HepG2 (cell line): Measurements from ENCODE around the gene HRC. TPM values are rescaled to one million over a fixed set of nuclear protein-coding genes. Genes with fewer than 3 reads are reported as not detected.
A peak's percentile ranks its signal among the peaks of the same experiment; 100 is the strongest.

Experiments
- ATAC-seq: fragments of 200-7000 bp; cut with Tn5 transposase; 3 replicates; pipeline ENCODE4 v1.9.1; 2020; ENCODE audit warnings: mild to moderate bottlenecking, moderate library complexity
- BruUV-seq: library from RNA; stranded (reverse); fragments of 400-500 nt; replicated peaks from 2 replicates; lab custom pipeline; 2021; lab: Mats Ljungman, UMichigan
- CTCF ChIA-PET: fragments of 300-600 bp; formaldehyde crosslinking; extraction: SDS; loops from one replicate; lab custom pipeline; 2021; ENCODE audit warnings: low total read pairs, inconsistent platforms, low intra/inter-chr PET ratio; lab: Yijun Ruan, JAX
- POLR2A ChIA-PET: fragments of 350-600 bp; sonication (Branson Sonifier 250); formaldehyde crosslinking; loops from one replicate; lab custom pipeline; 2020; ENCODE audit warnings: antibody characterized with exemption, inconsistent platforms; lab: Yijun Ruan, JAX
- DNase-seq: peaks from one replicate; pipeline ENCODE4 v3.0.0-alpha.2; 2015; ENCODE audit warnings: low spot score
- FAIRE-seq: peaks from 3 replicates; lab custom pipeline; 2011; peaks lifted over from hg19 to GRCh38; lab: Jason Lieb, UNC
- H2AFZ ChIP-seq: one replicate; pipeline ENCODE4 v1.6.1; 2011; ENCODE audit warnings: low read length, inconsistent platforms
- H3K27ac ChIP-seq: fragments of 300-600 bp; 3 replicates; pipeline ENCODE4 v1.8.0; 2011; ENCODE audit warnings: mixed run types, mild to moderate bottlenecking, mixed read lengths, low read length, inconsistent platforms; ENCODE audit not compliant: insufficient read depth; ENCODE audit errors: extremely low read length
- H3K27me3 ChIP-seq, 2 experiments: fragments of 200-600 bp in 1 of 2; 2 replicates in 1 of 2; 3 replicates in 1 of 2; pipeline versions ENCODE4 v1.6.0 to v1.8.0; 2011; ENCODE audit warnings: low read length in 2 of 2, mild to moderate bottlenecking in 2 of 2, moderate library complexity in 2 of 2, inconsistent platforms in 1 of 2; ENCODE audit not compliant: insufficient read depth in 2 of 2, control insufficient read depth in 1 of 2
- H3K36me3 ChIP-seq, 2 experiments: fragments of 200-600 bp in 1 of 2; replicated peaks in 1 of 2; 2 replicates in 1 of 2; 3 replicates in 1 of 2; pipeline versions ENCODE4 v1.5.1 to v1.8.0; 2011; ENCODE audit warnings: low read length in 2 of 2, inconsistent platforms in 1 of 2; ENCODE audit not compliant: insufficient read depth in 2 of 2, control insufficient read depth in 1 of 2
- H3K4me1 ChIP-seq: 2 replicates; pipeline ENCODE4 v1.5.1; 2012; ENCODE audit warnings: low read length, inconsistent platforms; ENCODE audit not compliant: insufficient read depth
- H3K4me2 ChIP-seq: 2 replicates; pipeline ENCODE4 v1.6.0; 2011; ENCODE audit warnings: low read depth, low read length, inconsistent platforms
- H3K4me3 ChIP-seq, 3 experiments: fragments of 200-600 bp in 1 of 3; sonication (generic), shearing (Covaris generic) in 1 of 3; replicated peaks in 1 of 3; 2 replicates each; pipeline ENCODE4 v1.5.1; 2011 to 2016; ENCODE audit warnings: low read length in 3 of 3, inconsistent platforms in 2 of 3, low read depth in 2 of 3, mild to moderate bottlenecking in 2 of 3, control low read depth in 1 of 3, mixed read lengths in 1 of 3; ENCODE audit not compliant: insufficient read depth in 1 of 3
- H3K79me2 ChIP-seq: one replicate; pipeline ENCODE4 v1.6.1; 2011; ENCODE audit warnings: low read length, inconsistent platforms; ENCODE audit not compliant: insufficient read depth
- H3K9ac ChIP-seq: 2 replicates; pipeline ENCODE4 v1.6.0; 2011; ENCODE audit warnings: mild to moderate bottlenecking, low read depth, low read length, inconsistent platforms; ENCODE audit not compliant: insufficient read depth
- H3K9me3 ChIP-seq: 2 replicates; pipeline ENCODE4 v1.5.1; 2012; ENCODE audit warnings: mild to moderate bottlenecking, low read length
- H4K20me1 ChIP-seq: 2 replicates; pipeline ENCODE4 v1.6.0; 2011; ENCODE audit warnings: inconsistent platforms, mild to moderate bottlenecking, low read length, moderate library complexity; ENCODE audit not compliant: insufficient read depth
- CREB1 ChIP-seq, 2 experiments: fragments of 450-650 bp in 1 of 2; IDR thresholded peaks; 2 replicates each; pipeline ENCODE4 v1.6.1; 2016 to 2017; ENCODE audit warnings: control low read depth in 1 of 2, mild to moderate bottlenecking in 1 of 2, missing compliant biosample characterization in 1 of 2, missing genetic modification characterization in 1 of 2
- MLLT10 ChIP-seq: sonication (generic); formaldehyde crosslinking; IDR thresholded peaks from 2 replicates; pipeline ENCODE4 v1.4.0; 2020; ENCODE audit warnings: missing genetic modification reagents
- MTA3 ChIP-seq: sonication (generic); formaldehyde crosslinking; IDR thresholded peaks from 2 replicates; pipeline ENCODE4 v1.4.0; 2020; ENCODE audit warnings: missing genetic modification reagents
- RBM22 ChIP-seq: fragments of 200-400 bp; formaldehyde crosslinking; optimal IDR thresholded peaks from 2 replicates; pipeline ENCODE3; 2017; ENCODE audit warnings: mild to moderate bottlenecking, low read length, moderate library complexity
- TCF7 ChIP-seq: sonication (generic); IDR thresholded peaks from 2 replicates; pipeline ENCODE4 v1.6.1; 2016; ENCODE audit warnings: antibody characterized with exemption, low read depth
- TGIF2 ChIP-seq: IDR thresholded peaks from 2 replicates; pipeline ENCODE4 v1.6.1; 2016; ENCODE audit warnings: control low read depth, missing compliant biosample characterization
- ZFP36 ChIP-seq: fragments of 150-350 bp; IDR thresholded peaks from 2 replicates; pipeline ENCODE4 v1.6.1; 2018; ENCODE audit warnings: borderline replicate concordance, low read length, low read depth; ENCODE audit not compliant: partially characterized antibody
- ZNF468 ChIP-seq: sonication (generic); formaldehyde crosslinking; IDR thresholded peaks from 2 replicates; pipeline ENCODE4 v1.8.0; 2022; ENCODE audit warnings: mild to moderate bottlenecking, moderate library complexity, missing genetic modification reagents
- ZNF761 ChIP-seq: sonication (generic); formaldehyde crosslinking; conservative IDR thresholded peaks from 2 replicates; pipeline ENCODE4 v1.4.0; 2020; ENCODE audit warnings: mild to moderate bottlenecking, missing genetic modification reagents
- WGBS: methylation state at CpG from one replicate; pipeline ENCODE4 v1.1.6; 2017; ENCODE audit warnings: low lambda C conversion rate; 5-methylcytosine and 5-hydroxymethylcytosine counted together
- in situ Hi-C: cut with HindIII; loops from 2 replicates; pipeline ENCODE4 v1.10.0; 2017; ENCODE audit warnings: low pct_unique_long_range_greater_than_20kb; ENCODE audit not compliant: extremely low pct_ligation_motif_present
- intact Hi-C: fragments of 100-400 bp; cut with micrococcal nuclease; formaldehyde crosslinking; loops from one replicate; pipeline ENCODE4 v1.10.0; 2022; ENCODE audit not compliant: unreplicated experiment
- polyA plus RNA-seq, 8 experiments: library from polyadenylated mRNA; depleted of rRNA in 3 of 8; stranded (reverse) in 7 of 8; unstranded in 1 of 8; fragments of >200 nt; fragmentation: Illumina TruSeq in 4 of 8; extraction: Trizol in 4 of 8; gene quantifications; 2 replicates each; pipeline versions ENCODE4 v1.2.1 to v1.2.3, GENCODE V29; 2011 to 2016; ENCODE audit warnings: low read depth in 4 of 8, missing spikeins in 1 of 8, mixed read lengths in 1 of 8; ENCODE audit not compliant: insufficient read depth in 1 of 8
- total RNA-seq, 5 experiments: library from RNA; depleted of rRNA; stranded (reverse); fragments of >200 nt; fragmentation: Illumina TruSeq; extraction: Trizol; gene quantifications; 2 replicates each; pipeline ENCODE4 v1.2.3, GENCODE V29; 2016; ENCODE audit warnings: low read depth in 1 of 5
- TF ChIP-seq, protein P1 (sequence below): sonication (generic); formaldehyde crosslinking; IDR thresholded peaks from 2 replicates; pipeline ENCODE4 v1.4.0; 2020; ENCODE audit warnings: missing genetic modification reagents
- TF ChIP-seq, protein P2 (sequence below): sonication (generic); formaldehyde crosslinking; IDR thresholded peaks from 2 replicates; pipeline ENCODE4 v1.8.1; 2022; ENCODE audit warnings: mild to moderate bottlenecking, missing genetic modification reagents

The HRC gene
- total and polyA plus RNA-seq, 2 of the 13 experiments (the other 11 are each of a cell fraction or from before 2014, with no cell fraction given): 3.6 to 15.4 TPM

DNA sequence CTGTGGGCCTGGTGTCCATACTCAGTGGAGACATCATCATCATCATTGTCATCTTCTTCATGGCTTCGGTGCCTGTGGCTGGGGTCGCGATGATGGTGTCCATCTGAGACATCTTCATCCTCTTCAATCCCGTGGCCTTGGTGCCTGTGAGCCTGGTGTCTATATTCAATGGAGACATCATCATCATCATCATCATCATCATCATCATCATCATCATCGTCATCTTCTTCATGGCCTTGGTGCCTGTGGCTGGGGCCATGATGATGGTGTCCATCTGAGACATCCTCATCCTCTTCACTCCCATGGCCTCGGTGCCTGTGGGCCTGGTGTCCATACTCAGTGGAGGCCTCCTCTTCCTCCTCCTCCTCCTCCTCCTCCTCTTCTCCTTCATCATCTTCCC is 917 bp downstream of the HRC start:
- Histone ChIP-seq H4K20me1 (no peaks in the 10 kb centered on the region), H3K79me2 (no peaks in the 10 kb centered on the region), H3K36me3 (no peaks in the 10 kb centered on the region), H3K27me3 (no peaks in the 10 kb centered on the region; a peak in 2 of 5 replicates), H3K4me3 (peak overlapping the region in 1 of 3 experiments; percentile 64; a peak in 1 of 6 replicates), H2AFZ (no peak overlapping the region), H3K4me2 (peak overlapping the region; percentile 59), H3K4me1 (peaks cover 59% of the 10 kb centered on the region), H3K27ac (no peak overlapping the region), H3K9ac (no peak overlapping the region), H3K9me3 (no peaks in the 10 kb centered on the region)
- ChIA-PET POLR2A (interaction anchor here (0.7 to 1.8 kb wide), 3 partner anchors 9 to 45 kb away, joined by 3 to 9 read pairs (median 6); partner anchors contain the start of gene LIN7B), CTCF (no interaction called here)
- peak; percentile 90 for TF ChIP-seq CREB1 (IDR thresholded peaks at IDR 0.05)
- TF ChIP-seq CREB1 (CRISPR knock-in tag; IDR thresholded peaks at IDR 0.05): no peak
- no peak for TF ChIP-seq MTA3
- FAIRE-seq (no peak), ATAC-seq (no peak), DNase-seq (no peak)
- no TSS peak for BruUV-seq
- 89% methylated on average over 6 of the region's 6 CpGs for WGBS
- intact Hi-C loops: loop anchor here (10.0 kb wide), 1 partner anchor 51 kb away; no protein-coding TSS in a partner anchor
- in situ Hi-C loops: loop anchor here (5.0 kb wide), 1 partner anchor 37 kb away; the partner anchor contains the start of genes C19orf73 and PPFIA3

DNA sequence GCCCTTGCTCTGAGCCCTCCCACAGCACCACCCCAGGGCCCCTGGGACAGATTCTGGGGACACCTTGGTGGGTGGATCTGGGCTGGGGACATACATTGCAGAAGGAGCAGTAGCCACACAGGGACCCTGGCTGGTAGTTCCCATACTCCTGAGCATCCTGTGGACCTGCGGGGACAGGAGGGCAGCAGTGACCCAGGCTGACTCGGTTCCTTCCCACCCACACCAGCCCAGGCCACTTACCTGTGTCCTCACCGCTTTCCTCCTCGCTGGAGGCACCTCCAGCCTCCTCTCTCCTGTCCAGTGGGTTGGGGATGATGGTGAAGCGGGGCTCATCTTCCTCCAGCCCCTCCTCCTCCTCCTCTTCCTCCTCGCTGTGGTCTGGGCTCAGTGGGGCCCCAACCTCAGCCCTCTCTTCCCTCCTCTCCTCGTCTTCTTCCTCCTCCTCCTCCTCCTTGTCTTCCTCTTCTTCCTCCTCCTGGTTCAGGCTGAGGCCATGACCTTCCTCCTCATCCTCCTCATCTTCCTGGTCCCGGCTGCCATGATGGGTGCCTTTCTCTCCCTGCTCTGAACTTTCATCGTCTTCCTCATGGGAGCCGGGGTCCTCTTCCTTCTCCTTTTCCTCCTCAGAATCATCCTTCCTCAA is 1.9 kb downstream of the HRC start:
- Histone ChIP-seq H3K9ac (no peak overlapping the region), H2AFZ (no peak overlapping the region), H3K4me1 (peaks cover 61% of the 10 kb centered on the region), H4K20me1 (no peaks in the 10 kb centered on the region), H3K79me2 (no peaks in the 10 kb centered on the region), H3K4me3 (no peak overlapping the region), H3K27ac (no peak overlapping the region), H3K9me3 (no peaks in the 10 kb centered on the region), H3K27me3 (no peaks in the 10 kb centered on the region; a peak in 2 of 5 replicates), H3K36me3 (no peaks in the 10 kb centered on the region), H3K4me2 (no peak overlapping the region; the same call in 1 of the 2 replicates)
- intact Hi-C loops: loop anchor here (10.0 kb wide), 1 partner anchor 52 kb away; no protein-coding TSS in a partner anchor
- WGBS: 80% methylated on average over 10 of the region's 10 CpGs
- DNase-seq (no peak), ATAC-seq (no peak), FAIRE-seq (no peak)
- no TSS peak for BruUV-seq
- POLR2A ChIA-PET: no interaction called here
- in situ Hi-C loops: loop anchor here (5.0 kb wide), 1 partner anchor 36 kb away; the partner anchor contains the start of genes C19orf73 and PPFIA3
- TF ChIP-seq, protein P1, sequence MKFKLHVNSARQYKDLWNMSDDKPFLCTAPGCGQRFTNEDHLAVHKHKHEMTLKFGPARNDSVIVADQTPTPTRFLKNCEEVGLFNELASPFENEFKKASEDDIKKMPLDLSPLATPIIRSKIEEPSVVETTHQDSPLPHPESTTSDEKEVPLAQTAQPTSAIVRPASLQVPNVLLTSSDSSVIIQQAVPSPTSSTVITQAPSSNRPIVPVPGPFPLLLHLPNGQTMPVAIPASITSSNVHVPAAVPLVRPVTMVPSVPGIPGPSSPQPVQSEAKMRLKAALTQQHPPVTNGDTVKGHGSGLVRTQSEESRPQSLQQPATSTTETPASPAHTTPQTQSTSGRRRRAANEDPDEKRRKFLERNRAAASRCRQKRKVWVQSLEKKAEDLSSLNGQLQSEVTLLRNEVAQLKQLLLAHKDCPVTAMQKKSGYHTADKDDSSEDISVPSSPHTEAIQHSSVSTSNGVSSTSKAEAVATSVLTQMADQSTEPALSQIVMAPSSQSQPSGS (CRISPR knock-in tag): no peak
- TF ChIP-seq ZNF468 (CRISPR knock-in tag) (no peak), MLLT10 (no peak), TCF7 (no peak), ZNF761 (CRISPR knock-in tag) (no peak), TGIF2 (CRISPR knock-in tag) (no peak), ZFP36 (no peak), RBM22 (no peak)
- TF ChIP-seq, protein P2, sequence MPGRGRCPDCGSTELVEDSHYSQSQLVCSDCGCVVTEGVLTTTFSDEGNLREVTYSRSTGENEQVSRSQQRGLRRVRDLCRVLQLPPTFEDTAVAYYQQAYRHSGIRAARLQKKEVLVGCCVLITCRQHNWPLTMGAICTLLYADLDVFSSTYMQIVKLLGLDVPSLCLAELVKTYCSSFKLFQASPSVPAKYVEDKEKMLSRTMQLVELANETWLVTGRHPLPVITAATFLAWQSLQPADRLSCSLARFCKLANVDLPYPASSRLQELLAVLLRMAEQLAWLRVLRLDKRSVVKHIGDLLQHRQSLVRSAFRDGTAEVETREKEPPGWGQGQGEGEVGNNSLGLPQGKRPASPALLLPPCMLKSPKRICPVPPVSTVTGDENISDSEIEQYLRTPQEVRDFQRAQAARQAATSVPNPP (CRISPR knock-in tag): no peak
- CTCF ChIA-PET: no interaction called here
